Nasal cavity respiratory epithelium epithelial cell of viscerocranial mucosa (primary cell): ENCODE results near the gene MAP3K12. TPM values are rescaled to one million over a fixed set of nuclear protein-coding genes. Genes with fewer than 3 reads are reported as not detected.

ENCODE experiments used
- total RNA-seq: library from RNA; depleted of rRNA; stranded (reverse); fragments of >200 nt; gene quantifications from 2 replicates; pipeline ENCODE4 v1.2.3, GENCODE V29; 2014

The MAP3K12 gene, protein sequence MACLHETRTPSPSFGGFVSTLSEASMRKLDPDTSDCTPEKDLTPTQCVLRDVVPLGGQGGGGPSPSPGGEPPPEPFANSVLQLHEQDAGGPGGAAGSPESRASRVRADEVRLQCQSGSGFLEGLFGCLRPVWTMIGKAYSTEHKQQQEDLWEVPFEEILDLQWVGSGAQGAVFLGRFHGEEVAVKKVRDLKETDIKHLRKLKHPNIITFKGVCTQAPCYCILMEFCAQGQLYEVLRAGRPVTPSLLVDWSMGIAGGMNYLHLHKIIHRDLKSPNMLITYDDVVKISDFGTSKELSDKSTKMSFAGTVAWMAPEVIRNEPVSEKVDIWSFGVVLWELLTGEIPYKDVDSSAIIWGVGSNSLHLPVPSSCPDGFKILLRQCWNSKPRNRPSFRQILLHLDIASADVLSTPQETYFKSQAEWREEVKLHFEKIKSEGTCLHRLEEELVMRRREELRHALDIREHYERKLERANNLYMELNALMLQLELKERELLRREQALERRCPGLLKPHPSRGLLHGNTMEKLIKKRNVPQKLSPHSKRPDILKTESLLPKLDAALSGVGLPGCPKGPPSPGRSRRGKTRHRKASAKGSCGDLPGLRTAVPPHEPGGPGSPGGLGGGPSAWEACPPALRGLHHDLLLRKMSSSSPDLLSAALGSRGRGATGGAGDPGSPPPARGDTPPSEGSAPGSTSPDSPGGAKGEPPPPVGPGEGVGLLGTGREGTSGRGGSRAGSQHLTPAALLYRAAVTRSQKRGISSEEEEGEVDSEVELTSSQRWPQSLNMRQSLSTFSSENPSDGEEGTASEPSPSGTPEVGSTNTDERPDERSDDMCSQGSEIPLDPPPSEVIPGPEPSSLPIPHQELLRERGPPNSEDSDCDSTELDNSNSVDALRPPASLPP
- 1.7 and 7.0 TPM in 2 replicates for total RNA-seq

DNA sequence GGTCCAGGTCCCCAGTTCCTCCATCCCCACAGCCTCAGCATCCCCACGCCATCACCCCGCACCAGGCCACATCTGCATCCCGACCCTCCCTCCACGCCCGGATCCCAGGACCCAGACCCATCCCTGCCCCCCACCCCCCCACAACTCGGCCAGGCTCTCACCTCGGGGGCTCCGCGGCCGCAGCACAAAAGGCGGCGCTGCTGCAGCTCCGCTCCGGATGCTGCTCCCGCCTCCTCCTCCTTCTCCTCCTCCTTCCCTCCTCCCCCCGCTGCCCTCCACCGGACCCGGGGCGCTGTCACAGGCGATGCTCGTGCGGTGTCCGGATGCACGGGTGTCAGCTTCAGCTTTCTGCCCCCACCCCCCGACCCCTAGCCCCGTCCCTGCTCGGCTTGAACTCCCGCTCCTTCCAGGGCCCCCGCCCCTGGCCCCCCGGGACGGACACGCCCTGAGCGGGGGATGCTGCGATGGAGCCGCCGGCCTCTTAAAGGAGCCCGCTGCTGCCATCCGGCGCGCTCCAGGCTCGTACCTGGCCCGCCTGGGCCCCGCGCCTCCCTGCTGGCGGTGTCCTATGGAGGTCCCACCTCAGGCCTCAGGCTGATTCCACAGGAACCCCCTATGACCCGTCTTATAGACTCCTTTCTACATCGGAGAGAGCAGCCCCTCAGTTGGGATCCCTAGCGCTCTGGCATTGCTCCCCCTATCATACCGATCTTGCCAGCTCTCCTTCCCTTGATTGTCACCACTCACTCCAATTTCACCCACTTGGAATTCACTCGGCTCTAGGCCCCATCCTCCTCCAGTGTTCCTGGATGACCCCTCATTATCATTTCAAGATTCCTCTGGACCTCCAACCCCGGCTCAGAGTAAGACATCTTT is at the start of gene MAP3K12:
TSS of gene MAP3K12 (minus strand) at position 193 of the 876 bp plus-strand sequence. CDS start 12,067 bp downstream, outside the sequence.

DNA sequence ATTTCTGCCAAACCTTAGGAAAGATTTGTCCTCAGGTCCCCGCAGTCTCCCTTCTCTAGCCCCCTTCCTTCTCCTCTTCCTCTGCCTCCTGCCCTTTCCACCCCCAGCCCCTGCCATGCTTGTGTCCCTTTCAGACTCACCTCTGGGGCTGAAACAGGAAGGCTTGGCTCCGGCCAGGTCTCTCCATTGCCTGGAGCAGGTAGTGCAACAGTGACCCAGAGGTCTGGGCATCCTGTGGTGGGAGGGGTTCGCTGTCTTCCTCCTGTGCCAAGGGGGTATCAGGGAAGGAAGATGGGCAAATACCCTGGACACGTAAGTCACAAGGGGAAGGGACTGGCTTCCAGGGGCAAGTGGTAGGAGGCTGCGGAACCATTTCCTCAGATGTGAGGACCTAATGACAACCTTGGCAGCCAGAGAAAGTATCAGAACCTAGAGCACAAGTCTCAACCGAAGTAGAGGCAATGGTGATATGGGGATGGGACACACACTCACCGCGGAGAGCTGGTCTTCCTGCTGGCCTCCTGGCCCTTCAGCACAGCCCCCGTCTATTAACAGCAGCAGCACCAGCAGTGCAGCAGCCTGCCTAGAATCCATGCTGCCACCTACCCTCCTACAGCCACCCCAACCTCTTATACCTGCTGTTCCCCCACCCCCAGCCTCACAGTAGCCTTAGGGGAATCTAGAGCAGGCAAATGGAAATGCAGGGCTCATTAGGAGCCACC is 7.8 kb upstream of the MAP3K12 start, which contains the start of gene NPFF:
TSS of gene NPFF (minus strand) at position 604 of the 722 bp plus-strand sequence. CDS start at position 594, 10 bp downstream.

DNA sequence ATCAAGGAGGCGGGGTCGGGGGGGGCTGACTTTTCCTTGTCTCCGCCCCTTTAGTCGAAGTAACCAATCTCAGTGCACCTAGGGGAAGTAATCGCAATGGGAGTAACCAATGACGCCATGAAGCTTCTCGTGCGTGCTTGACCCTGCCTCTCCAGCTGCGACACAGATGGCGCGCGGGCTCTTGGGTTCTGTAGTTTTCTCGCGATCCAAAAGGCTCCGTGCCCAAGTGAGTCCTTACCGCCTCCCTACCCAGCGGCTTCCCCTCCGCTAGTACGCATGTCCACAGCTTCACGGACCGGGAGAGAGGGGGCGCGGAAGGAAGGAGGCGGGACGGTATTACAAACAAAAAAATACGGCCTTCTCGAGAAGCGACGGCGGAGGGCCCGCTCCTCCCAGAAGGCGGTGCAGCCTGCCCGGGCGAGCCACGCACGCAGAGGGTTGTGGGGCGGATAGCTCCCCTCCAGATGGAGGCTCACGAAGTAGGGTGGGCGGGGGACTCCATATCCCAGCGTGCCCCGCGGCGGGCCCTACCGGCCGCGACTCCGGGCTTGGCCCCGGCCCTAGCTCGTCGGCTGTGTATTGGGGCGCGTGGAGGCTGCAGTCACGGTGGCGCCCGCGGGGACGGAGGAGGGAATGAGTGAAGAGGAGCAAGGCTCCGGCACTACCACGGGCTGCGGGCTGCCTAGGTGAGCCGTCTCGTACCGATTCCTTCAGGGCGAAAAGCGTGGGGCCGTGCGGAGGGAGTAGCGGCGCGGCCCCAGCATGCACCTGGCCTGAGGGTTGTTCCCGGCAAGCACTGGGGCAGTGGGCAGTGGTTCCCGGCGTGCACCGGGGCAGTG is 1.7 kb upstream of the MAP3K12 start, which contains the start of gene TARBP2:
TSS of gene TARBP2 (plus strand) at position 508 of the 839 bp plus-strand sequence. CDS start at position 634, 126 bp downstream.

DNA sequence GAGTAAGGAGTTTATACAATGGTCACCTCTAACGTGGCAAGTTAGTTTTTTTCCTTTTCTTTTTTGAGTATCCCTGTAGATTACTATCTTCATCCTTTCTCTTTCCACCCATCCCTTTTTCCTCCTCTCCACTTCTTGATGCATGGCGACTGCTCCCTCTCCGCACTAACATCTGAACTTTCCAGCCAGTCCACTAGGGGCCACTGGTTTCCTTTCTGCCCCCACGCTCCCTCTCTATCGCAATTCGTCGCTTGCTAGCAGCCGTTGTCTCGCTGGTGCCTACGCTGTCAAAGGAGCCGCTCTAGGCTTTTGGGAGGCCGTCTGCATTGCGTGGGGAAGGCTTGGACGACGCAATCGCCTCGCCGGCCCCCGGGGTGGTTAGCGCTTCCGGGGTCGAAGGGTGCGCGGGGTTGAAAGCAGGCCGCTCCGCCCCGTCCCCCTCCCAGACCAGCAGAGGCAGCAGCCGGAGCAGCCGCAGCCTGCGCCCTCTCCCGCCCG is 47.5 kb downstream of the MAP3K12 start, which contains the start of gene PCBP2:
TSS of gene PCBP2 (plus strand) at position 442 of the 498 bp plus-strand sequence. CDS start 2,699 bp downstream, outside the sequence.

DNA sequence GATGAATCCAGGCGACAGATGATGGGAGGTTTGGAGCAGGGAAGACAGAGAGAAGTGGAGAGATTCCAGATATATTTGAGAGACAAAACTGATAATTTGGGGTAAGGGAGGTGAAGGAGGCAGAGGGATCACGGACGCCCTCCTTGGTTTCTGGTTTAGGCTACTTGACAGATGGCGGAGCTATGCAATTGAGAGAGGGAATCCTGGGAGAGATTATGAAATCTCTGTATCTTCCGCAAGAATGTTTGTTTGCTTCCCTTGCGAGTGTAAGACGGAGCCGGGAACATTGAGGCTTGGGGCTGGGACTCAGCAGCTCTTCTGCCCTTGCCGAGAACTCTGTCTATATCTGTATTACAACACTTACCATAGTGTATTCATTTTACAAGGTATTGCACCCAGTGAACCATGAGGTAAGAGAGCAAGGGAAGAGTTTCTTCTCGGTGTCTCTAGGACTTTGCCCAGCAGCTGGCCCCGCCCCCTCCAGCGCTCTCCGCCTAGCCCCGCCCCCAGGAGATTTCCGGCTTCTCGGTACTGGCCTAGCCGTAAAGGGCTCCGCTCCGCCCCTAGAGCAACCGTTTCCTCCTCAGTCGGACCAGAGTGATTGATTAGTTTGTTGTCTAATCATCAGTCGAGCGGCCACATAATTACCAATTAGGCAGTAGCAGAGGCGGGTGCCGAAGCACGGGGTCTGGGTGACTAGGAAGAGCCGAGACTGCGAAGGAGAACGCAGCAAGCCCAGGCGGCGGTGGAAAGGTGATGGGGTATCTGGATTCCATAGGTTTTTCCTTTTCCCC is 58.0 kb downstream of the MAP3K12 start, which contains the start of gene PRR13:
TSS of gene PRR13 (plus strand) at position 695 of the 794 bp plus-strand sequence. CDS start 981 bp downstream, outside the sequence.

Other genes with a start within 250 kb of the MAP3K12 start
- 0.34 and 1.1 TPM in 2 replicates for gene ESPL1, start 231.2 kb downstream of the MAP3K12 start, total RNA-seq
- 191 and 243 TPM in 2 replicates for gene PFDN5, start 203.9 kb downstream of the MAP3K12 start, total RNA-seq
- gene MYG1, start 199.8 kb downstream of the MAP3K12 start, total RNA-seq, result 21.0 and 28.4 TPM in 2 replicates
- gene AAAS, start 177.8 kb downstream of the MAP3K12 start, total RNA-seq, result 25.3 and 32.5 TPM in 2 replicates
- gene SP7, start 163.1 kb downstream of the MAP3K12 start, total RNA-seq, result not detected in 2 replicates
- gene SP1, start 119.3 kb downstream of the MAP3K12 start, total RNA-seq, result 41.0 and 50.3 TPM in 2 replicates
- gene AMHR2, start 75.6 kb downstream of the MAP3K12 start, total RNA-seq, result not detected in 2 replicates
- 24.5 and 41.0 TPM in 2 replicates for gene PRR13, start 57.7 kb downstream of the MAP3K12 start, total RNA-seq
- gene PCBP2, start 47.4 kb downstream of the MAP3K12 start, total RNA-seq, result 193 and 385 TPM in 2 replicates
- gene TARBP2, start 1.8 kb upstream of the MAP3K12 start, total RNA-seq, result 26.8 and 27.3 TPM in 2 replicates
- gene NPFF, start 8.0 kb upstream of the MAP3K12 start, total RNA-seq, result not detected in 2 replicates
- 6.2 and 10.3 TPM in 2 replicates for gene ATF7, start 126.9 kb upstream of the MAP3K12 start, total RNA-seq
- 66.2 and 79.3 TPM in 2 replicates for gene ATP5MC2, start 176.6 kb upstream of the MAP3K12 start, total RNA-seq
- 41.0 and 71.3 TPM in 2 replicates for gene CALCOCO1, start 228.0 kb upstream of the MAP3K12 start, total RNA-seq